AML-193 (cell line): ENCODE measurements around the gene COL27A1.
"Not testable (repeated sequence)": the region's sequence is repeated elsewhere in the genome, so short reads cannot be mapped to it uniquely, and the experiment has no call there.

Experiments used
- DNase-seq, 2 experiments: peaks; one replicate each; lab custom pipeline; 2025; lab: John Stamatoyannopoulos, UW

The COL27A1 gene

DNA sequence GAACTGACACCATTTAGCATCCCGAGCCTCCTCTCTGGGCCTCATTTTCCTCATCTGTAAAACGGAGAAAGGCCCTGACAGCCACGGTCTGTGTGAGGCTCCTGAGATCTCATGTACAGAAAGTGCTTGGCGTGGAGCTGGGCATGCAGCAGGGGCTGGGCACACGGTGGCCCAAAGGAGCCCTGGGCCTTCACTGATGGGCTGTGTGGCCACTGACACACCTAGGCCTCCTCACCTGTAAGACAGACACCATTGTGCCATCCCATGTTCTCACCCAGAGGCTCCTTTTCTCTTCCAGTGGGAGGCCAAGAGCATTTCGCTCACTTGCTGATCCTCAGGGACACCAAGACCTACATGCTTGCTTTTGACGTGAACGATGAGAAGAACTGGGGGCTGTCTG is 169.2 kb downstream of the COL27A1 start:
- no peak for DNase-seq

DNA sequence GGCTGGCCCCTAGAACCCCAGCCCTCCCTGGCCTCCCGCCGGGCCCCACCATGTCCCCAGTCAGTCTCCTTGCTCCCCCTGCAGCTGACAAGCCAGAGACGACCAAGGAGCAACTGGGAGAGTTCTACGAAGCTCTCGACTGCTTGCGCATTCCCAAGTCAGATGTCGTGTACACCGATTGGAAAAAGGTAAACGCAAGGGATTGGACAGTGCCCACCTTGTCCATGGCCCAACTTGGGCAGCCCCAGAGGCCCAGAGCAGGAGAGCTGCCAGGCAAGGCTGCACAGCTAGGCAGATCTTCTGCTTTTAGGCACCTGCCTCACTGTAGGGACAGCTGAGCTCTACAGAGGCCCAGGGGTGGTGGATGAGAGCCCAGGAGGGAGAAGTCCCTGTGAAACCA is 169.6 kb downstream of the COL27A1 start:
- DNase-seq, result not testable (repeated sequence)

DNA sequence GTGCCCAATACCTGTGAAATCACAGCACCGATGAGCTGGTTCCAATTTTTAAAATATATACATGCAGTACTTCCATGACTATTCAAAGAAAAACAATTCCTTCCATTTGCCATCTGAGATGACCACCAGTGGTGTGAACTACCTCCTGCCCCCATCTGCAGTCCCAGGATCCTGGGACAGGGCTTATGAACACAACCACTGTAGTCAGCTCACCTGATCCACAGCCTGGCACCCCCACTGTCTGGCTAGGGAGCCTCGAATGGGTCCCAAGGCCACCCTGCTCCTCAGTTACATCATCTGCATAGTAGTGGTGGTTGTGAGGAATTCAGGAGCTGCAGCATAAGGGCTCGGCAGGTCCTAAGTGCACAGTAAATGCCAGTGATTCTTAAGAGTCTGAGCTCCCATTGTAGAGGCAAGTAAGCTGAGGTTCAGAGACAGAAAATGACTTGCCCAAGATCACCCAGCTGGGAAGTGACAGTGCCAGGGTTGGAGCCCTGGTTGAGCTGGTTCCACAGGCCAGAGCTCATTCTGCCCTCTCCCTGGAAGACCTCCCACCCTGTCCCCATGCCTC is 170.4 kb downstream of the COL27A1 start:
- DNase-seq, result not testable (repeated sequence)

DNA sequence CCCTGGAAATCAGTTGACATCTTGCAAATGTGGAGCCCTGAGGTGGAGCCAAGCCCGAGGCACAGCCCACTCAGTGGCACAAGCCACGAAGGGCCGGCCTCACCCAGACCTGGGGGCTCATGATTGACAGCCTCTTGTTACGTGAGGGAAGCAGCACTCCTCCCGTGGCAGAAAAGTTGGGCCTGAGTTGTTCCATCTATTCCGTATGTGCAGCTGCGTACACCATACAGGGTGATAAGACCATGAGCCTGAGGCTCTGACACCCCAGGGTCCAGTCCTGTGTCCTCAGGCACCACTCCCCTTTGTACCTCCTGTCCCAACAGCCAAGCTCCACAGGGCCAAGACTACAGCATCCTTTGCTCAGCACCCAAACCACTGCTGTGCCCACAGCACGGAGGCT is 172.4 kb downstream of the COL27A1 start:
- no peak for DNase-seq

DNA sequence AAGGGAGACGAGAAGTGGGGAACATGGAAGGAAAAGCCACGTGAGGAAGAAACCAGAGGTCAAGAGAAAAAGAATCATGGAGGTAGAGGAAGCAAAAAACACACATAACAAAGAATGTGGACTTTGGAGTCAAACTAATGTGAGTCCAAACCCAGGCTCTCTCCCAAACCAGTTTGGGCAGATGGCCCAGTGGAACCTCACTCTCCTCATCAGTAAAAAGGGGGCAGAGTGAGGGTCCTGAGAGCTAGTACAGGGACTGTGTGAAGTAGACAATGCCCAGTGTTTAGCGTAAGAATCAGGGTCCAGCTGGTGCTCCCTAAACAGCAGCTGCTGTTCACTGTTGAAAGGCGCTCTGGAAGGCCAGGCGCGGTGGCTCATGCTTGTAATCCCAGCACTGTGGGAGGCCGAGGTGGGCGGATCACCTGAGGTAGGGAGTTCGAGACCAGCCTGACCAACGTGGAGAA is 173.1 kb downstream of the COL27A1 start:
- DNase-seq, result not testable (repeated sequence)

DNA sequence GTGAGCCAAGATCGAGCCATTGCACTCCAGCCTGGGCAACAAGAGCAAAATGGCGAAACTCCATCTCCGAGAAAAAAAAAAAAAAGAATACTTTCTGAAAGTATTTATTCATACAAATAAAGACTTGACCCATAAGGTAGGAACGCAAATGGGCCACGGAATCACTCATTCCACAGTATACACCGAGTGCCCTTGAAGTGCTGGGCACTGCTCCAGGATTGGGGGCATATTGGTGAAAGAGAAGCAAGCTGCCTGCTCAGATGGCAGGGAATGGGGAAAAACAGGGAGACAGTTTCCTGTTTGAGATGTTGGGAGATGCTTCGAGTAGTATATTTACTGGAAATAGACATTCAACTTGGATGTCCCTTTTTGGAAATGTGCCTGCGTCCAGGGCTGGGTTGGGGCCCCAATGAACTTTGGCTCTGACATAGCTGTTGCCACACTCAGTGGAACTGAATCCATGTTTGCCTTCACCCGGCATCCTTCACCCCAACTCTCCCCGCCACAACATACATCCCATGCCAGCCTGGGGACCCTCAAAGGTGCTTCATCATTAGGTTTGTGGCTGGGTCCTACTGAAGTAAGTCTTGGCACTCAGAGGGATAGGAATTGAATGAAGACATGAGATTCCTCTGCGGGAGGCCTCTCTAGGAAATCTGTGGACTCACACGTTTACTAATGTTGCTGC is 173.7 kb downstream of the COL27A1 start:
- not testable (repeated sequence) for DNase-seq

DNA sequence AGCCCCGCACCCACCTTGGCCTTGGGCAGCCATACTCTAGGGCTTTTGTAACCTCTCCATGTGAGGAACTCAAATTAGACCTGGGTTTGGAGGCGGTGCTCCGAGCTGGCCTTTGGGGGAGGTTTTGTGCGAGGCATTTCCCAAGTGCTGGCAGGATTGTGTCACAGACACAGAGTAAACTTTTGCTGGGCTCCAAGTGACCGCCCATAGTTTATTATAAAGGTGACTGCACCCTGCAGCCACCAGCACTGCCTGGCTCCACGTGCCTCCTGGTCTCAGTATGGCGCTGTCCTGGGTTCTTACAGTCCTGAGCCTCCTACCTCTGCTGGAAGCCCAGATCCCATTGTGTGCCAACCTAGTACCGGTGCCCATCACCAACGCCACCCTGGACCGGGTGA is 174.3 kb downstream of the COL27A1 start, which contains the start of gene ORM2:
Gene ORM2 (plus strand): TSS at position 245 of the 398 bp plus-strand sequence. CDS start 36 bp downstream, at position 281.
- DNase-seq, result not testable (repeated sequence)

DNA sequence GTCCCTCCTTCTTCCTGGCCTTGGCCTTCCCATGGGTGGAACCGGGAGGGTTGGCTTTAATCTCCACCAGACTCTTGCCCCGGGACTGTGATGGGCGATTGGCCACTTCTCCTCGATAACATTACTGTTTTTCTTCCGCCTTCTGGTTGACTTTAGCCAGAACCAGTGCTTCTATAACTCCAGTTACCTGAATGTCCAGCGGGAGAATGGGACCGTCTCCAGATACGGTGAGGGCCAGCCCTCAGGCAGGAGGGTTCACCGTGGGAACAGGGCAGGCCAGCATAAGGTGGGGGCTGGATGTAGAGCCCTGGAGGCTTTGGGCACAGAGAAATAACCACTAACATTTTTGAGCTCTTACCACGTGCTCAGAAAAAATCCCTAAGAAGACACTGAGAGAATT is 175.3 kb downstream of the COL27A1 start:
- no peak for DNase-seq

DNA sequence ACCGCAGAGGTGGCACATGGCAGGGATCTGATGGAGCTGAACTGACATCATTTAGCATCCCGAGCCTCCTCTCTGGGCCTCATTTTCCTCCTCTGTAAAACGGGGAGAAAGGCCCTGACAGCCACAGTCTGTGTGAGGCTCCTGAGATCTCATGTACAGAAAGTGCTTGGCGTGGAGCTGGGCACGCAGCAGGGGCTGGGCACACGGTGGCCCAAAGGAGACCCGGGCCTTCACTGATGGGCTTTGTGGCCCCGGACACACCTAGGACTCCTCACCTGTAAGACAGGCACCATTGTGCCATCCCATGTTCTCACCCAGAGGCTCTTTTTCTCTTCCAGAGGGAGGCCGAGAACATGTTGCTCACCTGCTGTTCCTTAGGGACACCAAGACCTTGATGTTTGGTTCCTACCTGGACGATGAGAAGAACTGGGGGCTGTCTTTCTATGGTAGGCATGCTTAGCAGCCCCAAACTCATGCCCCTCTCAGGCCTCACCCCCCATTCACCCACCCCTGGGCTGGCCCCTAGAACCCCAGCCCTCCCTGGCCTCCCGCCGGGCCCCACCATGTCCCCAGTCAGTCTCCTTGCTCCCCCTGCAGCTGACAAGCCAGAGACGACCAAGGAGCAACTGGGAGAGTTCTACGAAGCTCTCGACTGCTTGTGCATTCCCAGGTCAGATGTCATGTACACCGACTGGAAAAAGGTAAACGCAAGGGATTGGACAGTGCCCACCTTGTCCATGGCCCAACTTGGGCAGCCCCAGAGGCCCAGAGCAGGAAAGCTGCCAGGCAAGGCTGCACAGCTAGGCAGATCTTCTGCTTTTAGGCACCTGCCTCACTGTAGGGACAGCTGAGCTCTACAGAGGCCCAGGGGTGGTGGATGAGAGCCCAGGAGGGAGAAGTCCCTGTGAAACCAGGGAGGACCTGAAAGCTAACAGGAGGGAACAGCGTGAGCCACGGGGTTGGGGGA is 176.2 kb downstream of the COL27A1 start:
- DNase-seq, result not testable (repeated sequence)

DNA sequence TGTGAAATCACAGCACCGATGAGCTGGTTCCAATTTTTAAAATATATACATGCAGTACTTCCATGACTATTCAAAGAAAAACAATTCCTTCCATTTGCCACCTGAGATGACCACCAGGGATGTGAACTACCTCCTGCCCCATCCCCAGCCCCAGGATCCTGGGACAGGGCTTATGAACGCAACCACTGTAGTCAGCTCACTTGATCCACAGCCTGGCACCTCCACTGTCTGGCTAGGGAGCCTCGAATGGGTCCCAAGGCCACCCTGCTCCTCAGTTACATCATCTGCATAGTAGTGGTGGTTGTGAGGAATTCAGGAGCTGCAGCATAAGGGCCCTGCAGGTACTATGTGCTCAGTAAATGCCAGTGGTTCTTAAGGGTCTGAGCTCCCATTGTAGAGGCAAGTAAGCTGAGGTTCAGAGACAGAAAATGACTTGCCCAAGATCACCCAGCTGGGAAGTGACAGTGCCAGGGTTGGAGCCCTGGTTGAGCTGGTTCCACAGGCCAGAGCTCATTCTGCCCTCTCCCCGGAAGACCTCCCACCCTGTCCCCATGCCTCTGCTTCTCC is 177.2 kb downstream of the COL27A1 start:
- not testable (repeated sequence) for DNase-seq

DNA sequence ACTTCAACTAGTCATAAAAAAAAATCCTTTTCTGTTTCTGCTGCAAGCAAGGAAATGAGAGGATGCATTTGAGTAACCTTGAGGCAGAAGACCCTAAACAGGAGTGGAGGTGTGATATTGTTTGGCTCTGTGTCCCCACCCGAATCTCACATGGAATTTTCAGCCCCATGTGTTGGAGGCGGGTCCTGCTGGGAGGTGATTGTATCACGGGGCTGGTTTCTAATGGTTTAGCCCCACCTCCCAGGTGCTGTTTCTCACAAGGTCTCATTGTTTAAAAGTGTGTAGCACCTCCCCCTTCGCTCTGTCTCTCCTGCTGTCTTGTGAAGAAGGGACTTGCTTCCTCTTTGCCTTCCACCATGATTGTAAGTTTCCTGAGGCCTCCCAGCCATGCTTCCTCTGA is 178.4 kb downstream of the COL27A1 start:
- not testable (repeated sequence) for DNase-seq

DNA sequence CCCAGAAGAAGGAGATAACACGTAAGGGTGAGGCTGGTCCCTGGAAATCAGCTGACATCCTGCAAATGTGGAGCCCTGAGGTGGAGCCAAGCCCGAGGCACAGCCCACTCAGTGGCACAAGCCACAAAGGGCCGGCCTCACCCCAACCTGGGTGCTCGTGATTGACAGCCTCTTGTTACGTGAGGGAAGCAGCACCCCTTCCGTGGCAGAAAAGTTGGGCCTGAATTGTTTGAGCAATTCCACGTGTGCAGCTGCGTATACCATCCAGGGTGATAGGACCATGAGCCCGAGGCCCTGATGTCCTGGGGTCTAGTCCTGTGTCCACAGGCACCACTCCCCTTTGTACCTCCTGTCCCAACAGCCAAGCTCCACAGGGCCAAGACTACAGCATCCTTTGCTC is 179.2 kb downstream of the COL27A1 start:
- DNase-seq, result no peak

DNA sequence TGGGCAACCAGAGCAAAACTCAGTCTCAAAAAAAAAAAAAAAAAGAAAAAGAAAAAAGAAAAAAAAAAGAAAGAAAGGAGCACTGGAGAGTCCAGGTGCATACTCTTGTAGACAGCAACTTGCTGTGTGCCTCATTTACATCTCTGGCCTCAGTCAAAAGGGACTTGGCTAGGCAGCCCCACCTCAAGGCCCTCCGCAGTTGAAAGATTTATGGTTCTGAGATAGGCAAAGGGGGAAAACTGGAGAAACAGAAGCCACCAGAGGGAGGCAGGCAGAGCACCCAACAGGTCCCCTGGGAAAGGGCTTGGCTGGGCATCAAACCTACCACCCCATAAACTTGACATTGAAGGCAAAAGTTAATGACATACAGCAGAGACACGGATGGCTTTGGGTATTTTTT is 180.4 kb downstream of the COL27A1 start:
- DNase-seq, result no peak

DNA sequence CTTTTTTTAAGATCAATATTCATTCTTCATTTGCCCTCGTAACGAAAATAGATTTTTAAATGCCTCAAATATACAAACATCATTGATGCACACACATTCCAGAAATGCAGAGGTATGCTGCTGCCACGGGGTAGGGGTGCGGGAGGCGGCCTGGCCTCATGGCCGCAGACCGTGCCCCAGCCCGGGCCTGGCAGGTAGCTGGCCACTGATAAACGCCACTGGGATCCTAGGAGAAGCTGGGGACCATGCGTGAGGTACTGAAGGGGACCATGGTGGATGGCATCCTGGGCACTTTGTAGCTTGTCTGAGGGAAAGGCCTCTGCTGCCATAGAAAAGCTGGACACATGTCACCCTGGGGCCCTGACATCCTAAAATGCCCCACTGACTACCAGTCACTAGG is 180.8 kb downstream of the COL27A1 start:
- no peak for DNase-seq

DNA sequence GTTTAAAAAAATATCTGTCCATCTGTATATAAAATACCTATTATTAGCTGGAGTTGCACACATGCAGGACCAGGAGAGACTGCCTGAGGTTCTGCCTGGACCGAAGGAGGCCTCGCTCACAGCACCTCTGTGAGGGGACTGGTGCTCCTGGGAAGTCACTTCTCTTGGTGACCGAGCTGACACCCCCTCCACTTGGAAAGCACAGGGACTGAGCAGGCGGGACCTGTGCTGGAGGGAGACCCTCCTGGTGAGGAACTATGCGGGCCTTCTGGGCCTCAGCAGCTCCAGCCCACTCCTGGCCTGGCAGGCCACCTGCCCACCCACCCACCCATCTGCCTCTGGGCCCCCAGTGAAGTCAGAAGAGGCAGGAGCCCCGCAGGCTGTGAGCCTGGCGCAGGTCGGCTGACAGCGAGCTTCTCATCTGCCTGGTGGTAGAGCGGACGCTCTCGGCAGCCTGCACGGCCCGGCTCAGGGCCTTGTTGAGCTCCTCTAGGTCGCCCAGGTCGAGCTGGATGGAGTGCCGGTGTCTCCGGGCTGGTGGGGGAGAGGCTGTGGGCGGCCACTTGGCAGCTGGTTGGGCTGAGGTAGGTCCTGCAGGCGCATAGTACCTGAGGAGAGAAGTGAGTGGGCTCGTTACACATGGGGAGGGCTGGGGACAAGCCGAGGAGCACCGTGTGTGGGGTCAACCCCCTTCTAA is 181.5 kb downstream of the COL27A1 start:
- no peak for DNase-seq

DNA sequence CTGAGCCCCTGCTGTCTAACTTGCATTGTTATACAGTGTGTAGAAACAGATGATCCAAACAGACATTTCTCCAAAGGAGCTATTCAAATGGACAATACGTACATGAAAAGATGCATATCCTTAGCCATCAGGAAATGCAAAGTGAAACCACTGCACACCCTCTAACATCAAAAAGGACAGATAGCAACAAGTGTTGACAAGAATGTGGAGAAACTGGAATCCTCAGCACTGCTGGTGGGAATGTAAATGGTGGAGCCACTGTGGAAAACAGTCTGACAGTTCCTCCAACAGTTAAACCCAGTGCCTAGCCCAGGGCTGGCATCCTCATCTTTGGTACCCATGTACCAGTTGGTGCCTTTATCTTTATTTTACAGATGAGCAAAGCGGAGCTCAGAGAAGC is 182.8 kb downstream of the COL27A1 start:
- no peak for DNase-seq

DNA sequence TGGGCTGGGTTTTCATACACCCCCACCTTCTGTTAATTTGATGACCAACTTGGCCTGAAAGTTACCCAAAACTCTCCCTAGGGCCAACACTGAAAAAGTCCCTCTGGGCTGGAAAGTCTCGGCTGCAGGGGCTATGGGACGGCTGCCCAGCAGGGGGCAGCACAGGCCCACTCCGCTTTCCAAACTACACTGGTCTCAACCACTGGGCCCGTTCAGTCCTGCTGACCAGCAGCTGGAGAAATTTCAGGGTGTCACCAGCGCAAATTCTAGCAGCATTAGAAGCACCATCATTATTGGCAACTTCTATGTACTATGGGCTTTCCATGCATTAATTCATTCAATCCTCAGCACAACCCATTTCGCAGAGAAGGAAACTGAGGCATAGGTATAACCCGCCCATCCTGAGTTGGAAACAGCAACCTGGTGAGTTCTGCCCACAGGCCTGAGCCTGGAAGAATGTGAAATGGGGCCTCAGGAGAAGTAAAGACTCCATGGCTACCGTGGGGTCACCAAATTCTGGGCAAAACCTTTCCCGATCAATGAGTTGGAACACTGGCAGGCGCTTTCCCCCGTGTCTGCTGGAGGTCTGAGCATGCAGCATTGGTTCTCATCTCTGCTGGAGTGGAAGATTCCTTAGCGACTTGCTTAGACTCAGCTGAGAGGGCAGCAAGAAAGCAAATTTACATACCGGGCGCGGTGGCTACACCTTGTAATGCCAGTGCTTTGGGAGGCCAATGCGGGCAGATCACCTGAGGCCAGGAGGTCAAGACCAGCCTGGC is 184.0 kb downstream of the COL27A1 start:
- DNase-seq, result peak; percentile 32 to 35

DNA sequence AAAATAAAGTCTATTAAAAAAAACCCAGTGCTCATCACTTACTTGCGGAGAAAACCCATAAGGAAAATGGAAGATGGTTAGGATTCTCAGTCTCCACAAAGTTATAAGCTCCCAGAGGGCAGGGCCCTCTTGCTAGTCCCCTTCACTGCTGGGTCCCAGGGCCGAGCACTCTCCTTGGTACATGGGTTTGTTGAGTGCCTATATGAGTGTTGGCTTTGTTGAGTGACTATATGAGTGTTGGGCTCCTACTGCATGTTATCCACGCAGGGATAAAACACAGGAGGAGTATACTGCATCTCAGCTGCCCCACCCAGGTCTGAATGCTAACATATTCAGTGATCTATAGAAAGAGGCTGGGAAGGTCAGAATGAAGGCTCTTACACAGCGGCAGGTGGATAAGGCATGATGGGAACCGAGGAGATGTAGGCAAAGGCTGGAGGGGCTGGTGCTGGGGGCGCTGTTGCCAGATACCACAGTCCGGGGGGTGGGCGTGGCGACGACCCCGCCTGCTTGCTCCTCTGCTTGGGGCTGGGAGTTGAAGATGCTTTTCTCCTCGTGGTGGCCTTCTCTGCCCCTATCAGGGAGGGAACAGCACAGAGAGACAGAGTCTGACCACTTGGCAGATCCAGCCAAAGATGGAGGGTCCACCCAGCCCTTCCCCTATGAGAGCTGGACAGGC is 186.0 kb downstream of the COL27A1 start:
- no peak for DNase-seq

DNA sequence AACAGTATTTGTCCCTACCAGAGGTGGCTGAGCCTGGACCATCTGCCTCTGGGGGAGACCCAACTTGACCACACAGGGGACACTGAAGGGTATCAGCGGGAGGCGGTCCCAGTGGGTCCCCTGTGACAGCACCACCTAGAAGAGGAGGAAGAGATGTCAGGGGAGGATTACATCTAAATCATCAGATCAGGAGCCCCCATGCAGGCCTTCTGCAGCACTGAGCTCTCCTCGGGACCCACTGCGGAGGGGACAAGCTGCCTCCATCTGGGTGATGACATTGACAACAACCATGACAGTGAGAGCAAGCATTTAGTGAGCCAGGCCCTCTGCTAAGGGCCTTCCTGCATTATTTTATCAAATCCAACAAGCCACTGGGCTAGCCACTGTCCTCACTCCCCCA is 186.7 kb downstream of the COL27A1 start:
- DNase-seq, result no peak

DNA sequence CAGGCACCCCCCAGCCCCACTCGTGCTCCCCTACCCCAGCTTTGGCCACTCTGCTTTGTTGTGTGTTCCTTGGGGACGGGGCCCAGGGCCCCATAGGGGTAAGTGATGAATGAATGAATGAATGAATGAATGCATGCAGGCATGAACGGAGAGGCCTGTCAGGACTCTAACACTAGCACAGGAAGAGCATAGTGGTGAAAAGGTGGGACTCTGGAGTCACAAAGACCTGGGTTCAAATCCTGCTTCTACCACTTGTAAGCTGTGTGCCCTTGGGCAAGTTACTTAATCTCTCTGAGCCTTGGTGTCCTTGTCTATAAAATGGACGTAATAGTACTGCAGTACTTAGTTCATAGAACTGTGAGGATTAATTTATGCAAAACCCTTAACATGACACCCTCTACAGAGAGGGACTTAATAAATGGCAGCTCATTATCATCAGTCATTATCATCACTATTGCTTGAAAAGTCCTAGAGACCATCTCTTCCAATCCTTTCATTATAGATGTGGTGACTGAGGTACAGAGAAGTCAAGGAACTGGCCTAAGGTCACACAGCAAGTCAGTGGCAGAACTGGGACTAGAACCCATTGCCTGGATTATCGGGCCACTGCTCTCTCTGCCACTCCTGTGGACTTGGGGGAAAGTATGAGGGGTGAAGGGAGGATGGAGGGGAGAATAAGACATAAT is 187.6 kb downstream of the COL27A1 start:
- no peak for DNase-seq
